Activated T-helper 1 cell treated with anti-CD3 and anti-CD28 coated beads, Interleukin-12 subunit alpha, Interleukin-12 subunit beta, Interleukin-2, Interleukin-4 antibody, amounts not matched to agents 30 ng/mL and 10 ng/mL and 1 ng/mL, durations not matched to agents 14 hours and 24 hours and 36 hours (primary cell): ENCODE measurements around the gene TRIM34. TPM values are rescaled to one million over a fixed set of nuclear protein-coding genes. Genes with fewer than 3 reads are reported as not detected.
A peak's percentile ranks its signal among the peaks of the same experiment; 100 is the strongest.
"Not testable (repeated sequence)": the region's sequence is repeated elsewhere in the genome, so short reads cannot be mapped to it uniquely, and the experiment has no call there.

Experiments
- DNase-seq: peaks from one replicate; pipeline ENCODE4 v3.0.0; 2021; ENCODE audit warnings: low spot score
- H3K27ac Mint-ChIP-seq: one replicate; pipeline ENCODE4 v1.8.0; 2021; ENCODE audit warnings: mild to moderate bottlenecking, mixed read lengths
- H3K27me3 Mint-ChIP-seq: one replicate; pipeline ENCODE4 v1.8.0; 2022; ENCODE audit warnings: mild to moderate bottlenecking, moderate library complexity, mixed read lengths; ENCODE audit not compliant: insufficient read depth
- H3K36me3 Mint-ChIP-seq: one replicate; pipeline ENCODE4 v1.8.0; 2021; ENCODE audit warnings: low read depth, mixed read lengths
- H3K4me1 Mint-ChIP-seq: one replicate; pipeline ENCODE4 v1.8.0; 2021; ENCODE audit warnings: low read depth, mixed read lengths
- H3K4me3 Mint-ChIP-seq: one replicate; pipeline ENCODE4 v1.8.0; 2021; ENCODE audit warnings: mild to moderate bottlenecking, moderate library complexity, mixed read lengths
- H3K9me3 Mint-ChIP-seq: one replicate; pipeline ENCODE4 v1.8.0; 2021; ENCODE audit warnings: mixed read lengths
- intact Hi-C: fragments of 100-400 bp; cut with micrococcal nuclease; formaldehyde crosslinking; loops from one replicate; pipeline ENCODE4 v1.15.1; 2024
- total RNA-seq: library from RNA; stranded (reverse); gene quantifications from 2 replicates; pipeline ENCODE4 v1.2.3, GENCODE V29; 2022

TRIM34 gene
- total RNA-seq, 1 donor from 2014 or later = 4.6 TPM

DNA sequence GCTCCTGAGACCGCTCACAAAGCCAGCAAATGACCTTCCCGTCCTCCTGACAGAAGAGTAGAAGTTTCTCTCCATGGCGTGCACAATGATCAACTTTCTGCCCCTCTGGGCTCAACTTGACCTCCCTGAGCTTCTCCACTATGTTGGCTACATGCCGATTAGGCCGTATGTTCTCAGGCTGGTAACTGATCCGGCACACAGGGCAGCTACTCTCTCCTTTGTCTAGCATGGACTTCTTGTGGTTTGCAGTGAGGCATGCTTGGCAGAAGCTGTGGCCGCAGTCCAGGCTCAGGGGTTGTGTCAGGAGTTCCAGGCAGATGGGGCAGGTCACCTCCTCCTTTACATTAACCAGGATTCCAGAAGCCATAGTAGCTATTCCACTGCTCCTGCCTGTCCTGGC is 55.0 kb downstream of the TRIM34 start:
- peak overlapping the region; percentile 35 for H3K27ac Mint-ChIP-seq
- H3K9me3 Mint-ChIP-seq = no peaks in the 10 kb centered on the region
- H3K4me3 Mint-ChIP-seq = no peak overlapping the region
- H3K36me3 Mint-ChIP-seq = peaks cover 33% of the 10 kb centered on the region
- intact Hi-C loops = loop anchor here (10.0 kb wide), 2 partner anchors 675 to 935 kb away; partner anchors contain the start of genes TAF10 and TPP1
- H3K4me1 Mint-ChIP-seq = peaks cover 44% of the 10 kb centered on the region
- no peak for DNase-seq
- H3K27me3 Mint-ChIP-seq = no peaks in the 10 kb centered on the region

DNA sequence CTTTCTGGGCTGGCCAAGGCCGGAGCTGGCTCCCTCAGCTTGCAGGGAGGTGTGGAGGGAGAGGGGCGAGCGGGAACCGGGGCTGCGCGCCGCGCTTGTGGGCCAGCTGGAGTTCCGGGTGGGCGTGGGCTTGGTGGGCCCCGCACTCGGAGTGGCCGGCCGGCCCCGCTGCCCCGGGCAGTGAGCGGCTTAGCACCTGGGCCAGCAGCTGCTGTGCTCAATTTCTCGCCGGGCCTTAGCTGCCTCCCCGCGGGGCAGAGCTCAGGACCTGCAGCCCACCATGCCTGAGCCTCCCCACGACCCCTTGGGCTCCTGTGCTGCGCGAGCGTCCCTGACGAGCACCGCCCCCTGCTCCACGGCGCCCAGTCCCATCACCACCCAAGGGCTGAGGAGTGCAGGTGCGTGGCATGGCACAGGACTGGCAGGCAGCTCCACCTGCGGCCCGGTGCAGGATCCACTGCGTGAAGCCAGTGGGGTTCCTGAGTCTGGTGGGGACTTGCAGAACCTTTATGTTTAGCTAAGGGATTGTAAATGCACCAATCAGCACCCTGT is 58.2 kb downstream of the TRIM34 start:
- H3K27ac Mint-ChIP-seq, H3K4me3 Mint-ChIP-seq, H3K27me3 Mint-ChIP-seq, H3K9me3 Mint-ChIP-seq, DNase-seq: not testable (repeated sequence)
- H3K36me3 Mint-ChIP-seq = peaks cover 27% of the 10 kb centered on the region
- peaks cover 61% of the 10 kb centered on the region for H3K4me1 Mint-ChIP-seq
- intact Hi-C loops = loop anchor here (10.0 kb wide), 2 partner anchors 672 to 932 kb away; partner anchors contain the start of genes TAF10 and TPP1

DNA sequence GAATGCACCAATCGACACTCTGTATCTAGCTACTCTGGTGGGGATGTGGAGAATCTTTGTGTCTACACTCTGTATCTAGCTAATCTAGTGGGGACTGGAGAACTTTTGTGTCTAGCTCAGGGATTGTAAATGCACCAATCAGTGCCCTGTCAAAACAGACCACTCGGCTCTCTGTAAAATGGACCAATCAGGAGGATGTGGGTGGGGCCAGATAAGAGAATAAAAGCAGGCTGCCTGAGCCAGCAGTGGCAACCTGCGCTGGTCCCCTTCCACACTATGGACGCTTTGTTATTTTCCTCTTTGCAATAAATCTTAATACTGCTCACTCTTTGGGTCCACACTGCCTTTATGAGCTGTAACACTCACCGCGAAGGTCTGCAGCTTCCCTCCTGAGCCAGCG is 58.8 kb downstream of the TRIM34 start:
- H3K27me3 Mint-ChIP-seq, H3K9me3 Mint-ChIP-seq, DNase-seq: not testable (repeated sequence)
- H3K36me3 Mint-ChIP-seq = peaks cover 20% of the 10 kb centered on the region
- peak overlapping the region; percentile 96 for H3K27ac Mint-ChIP-seq
- intact Hi-C loops = loop anchor here (1.0 to 10.0 kb wide), 5 partner anchors 83 to 931 kb away; partner anchors contain the start of genes FHIP1B, OR52N2, TAF10 and TPP1
- H3K4me1 Mint-ChIP-seq = peaks cover 63% of the 10 kb centered on the region
- peak overlapping the region; percentile 89 for H3K4me3 Mint-ChIP-seq

DNA sequence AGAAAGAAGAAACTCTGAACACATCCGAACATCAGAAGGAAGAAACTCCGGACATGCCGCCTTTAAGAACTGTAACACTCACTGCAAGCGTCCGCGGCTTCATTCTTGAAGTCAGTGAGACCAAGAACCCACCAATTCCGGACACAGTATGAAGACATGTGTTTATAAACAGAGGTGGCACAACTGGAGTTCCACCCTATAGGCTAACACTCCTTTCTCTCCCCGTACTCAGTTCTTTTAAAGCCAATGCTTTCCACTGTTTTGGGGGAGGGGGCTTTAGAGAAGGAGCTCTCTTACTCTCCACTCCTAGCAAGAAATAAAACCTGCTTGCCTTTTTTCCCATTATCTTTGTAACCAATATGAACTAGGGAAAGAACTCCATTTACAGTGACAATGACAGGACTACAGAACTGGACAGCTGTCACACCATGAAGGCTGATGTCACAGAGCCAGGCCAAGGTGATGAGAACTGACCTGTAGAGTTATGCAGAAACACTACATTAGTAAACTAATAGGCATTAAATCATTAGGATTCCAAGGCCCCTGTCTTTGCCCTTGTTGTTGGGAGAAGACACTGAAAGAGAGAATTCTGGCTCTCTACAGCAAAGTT is 59.3 kb downstream of the TRIM34 start:
- H3K27me3 Mint-ChIP-seq = no peaks in the 10 kb centered on the region
- peaks cover 58% of the 10 kb centered on the region for H3K4me1 Mint-ChIP-seq
- H3K9me3 Mint-ChIP-seq = no peaks in the 10 kb centered on the region
- peak overlapping the region; percentile 96 for H3K27ac Mint-ChIP-seq
- intact Hi-C loops = loop anchor here (1.0 to 10.0 kb wide), 5 partner anchors 83 to 931 kb away; partner anchors contain the start of genes FHIP1B, OR52N2, TAF10 and TPP1
- peaks cover 15% of the 10 kb centered on the region for H3K36me3 Mint-ChIP-seq
- no peak for DNase-seq
- H3K4me3 Mint-ChIP-seq = peak overlapping the region; percentile 89

DNA sequence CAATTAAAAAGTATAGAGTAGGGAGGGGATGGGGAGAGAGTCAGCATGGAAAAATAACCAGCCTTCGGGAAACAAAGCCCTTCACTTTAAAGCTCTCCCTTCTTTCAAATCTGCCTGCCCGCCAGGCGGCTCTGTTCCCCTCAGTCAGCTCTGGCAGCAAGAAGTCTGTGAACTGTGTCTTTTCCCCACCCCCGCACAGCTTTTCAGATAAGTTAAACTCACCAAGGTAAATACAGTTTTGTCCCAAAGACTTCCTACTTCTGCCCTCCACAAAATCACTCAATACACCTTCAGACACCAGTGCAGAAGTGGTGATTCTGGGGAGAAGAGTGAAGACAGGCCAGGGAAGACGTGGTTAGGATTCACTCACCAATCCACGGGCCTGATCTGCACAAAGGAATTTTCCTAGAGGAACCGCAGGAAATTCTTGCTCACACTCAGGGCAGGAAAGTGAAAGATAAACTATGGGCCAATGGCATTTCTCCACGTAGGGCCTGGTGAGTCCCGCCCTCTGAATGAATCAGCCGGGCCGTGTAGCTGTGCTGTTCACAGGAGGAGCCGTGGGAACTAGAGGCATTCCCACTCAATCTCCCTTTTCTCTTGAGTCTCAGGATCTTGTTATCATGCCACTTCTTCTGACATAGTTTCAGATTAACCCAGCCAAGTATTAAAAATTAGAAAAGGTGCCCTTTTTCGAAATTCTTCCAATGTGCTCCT is 60.0 kb downstream of the TRIM34 start, which contains the start of gene TRIM5:
TRIM5 (minus strand) TSS at position 429 of the 717 bp plus-strand sequence. CDS start 4,897 bp downstream, outside the sequence.
- Mint-ChIP-seq H3K9me3 (no peaks in the 10 kb centered on the region), H3K36me3 (peaks cover 11% of the 10 kb centered on the region), H3K27me3 (no peaks in the 10 kb centered on the region)

DNA sequence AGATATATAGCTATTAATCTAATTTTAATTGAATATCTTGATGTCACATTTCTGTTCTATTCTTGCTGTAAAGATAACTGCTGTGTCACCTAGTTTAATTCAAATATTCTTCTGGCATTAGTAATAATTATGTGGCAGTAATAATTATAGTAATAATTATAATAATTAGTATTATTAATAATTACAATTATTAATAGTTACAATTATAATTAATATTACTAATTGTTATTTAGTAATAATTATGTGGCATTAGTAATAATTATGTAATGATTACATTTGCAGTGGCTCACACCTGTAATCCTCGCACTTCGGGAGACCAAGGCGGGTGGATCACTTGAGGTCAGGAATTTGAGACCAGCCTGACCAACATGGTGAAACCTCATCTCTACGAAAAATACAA is 61.6 kb downstream of the TRIM34 start:
- H3K4me1 Mint-ChIP-seq = peaks cover 45% of the 10 kb centered on the region
- peaks cover 12% of the 10 kb centered on the region for H3K36me3 Mint-ChIP-seq
- intact Hi-C loops = loop anchor here (5.0 to 10.0 kb wide), 5 partner anchors 44 to 928 kb away; partner anchors contain the start of genes ARFIP2, CAVIN3, TAF10 and TIMM10B
- H3K27ac Mint-ChIP-seq = no peak overlapping the region
- DNase-seq = no peak
- no peaks in the 10 kb centered on the region for H3K9me3 Mint-ChIP-seq
- H3K27me3 Mint-ChIP-seq = no peaks in the 10 kb centered on the region
- H3K4me3 Mint-ChIP-seq = no peak overlapping the region

More for the DNA sequence above, 60.0 kb downstream of the TRIM34 start, which contains the start of gene TRIM5:
- peak; percentile 74 for DNase-seq
- intact Hi-C loops = loop anchor here (1.0 to 10.0 kb wide), 9 partner anchors 43 to 930 kb away; partner anchors contain the start of genes ARFIP2, CAVIN3, FHIP1B and OR52N2
- Mint-ChIP-seq H3K27ac (peak within 1 kb of the TSS; percentile 96), H3K4me1 (peaks cover 57% of the 10 kb centered on the region), H3K4me3 (peak within 1 kb of the TSS; percentile 89)

DNA sequence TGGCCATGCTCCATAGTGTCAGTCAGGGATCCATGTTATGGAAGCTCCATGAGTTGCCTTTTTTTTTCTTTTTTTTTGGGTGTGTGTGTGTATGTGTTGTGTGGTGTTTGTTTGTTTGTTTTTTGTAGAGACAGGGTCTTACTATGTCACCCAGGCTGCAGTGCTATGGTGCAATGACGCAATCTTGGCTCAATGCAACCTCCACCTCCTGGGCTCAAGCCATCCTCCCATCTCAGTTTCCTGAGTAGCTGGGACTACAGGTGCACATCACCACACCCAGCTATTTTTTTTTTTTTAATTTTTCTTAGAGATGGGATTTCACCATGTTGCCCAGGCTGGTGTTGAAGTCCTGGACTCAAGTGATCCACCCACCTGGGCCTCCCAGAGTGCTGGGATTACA is 63.7 kb downstream of the TRIM34 start:
- no peak for DNase-seq
- intact Hi-C loops = loop anchor here (5.0 to 10.0 kb wide), 5 partner anchors 46 to 926 kb away; partner anchors contain the start of genes ARFIP2, CAVIN3, TAF10 and TIMM10B
- Mint-ChIP-seq H3K4me1 (peaks cover 54% of the 10 kb centered on the region), H3K9me3 (no peaks in the 10 kb centered on the region), H3K4me3 (no peak overlapping the region), H3K36me3 (peaks cover 16% of the 10 kb centered on the region), H3K27me3 (no peaks in the 10 kb centered on the region), H3K27ac (no peak overlapping the region)

DNA sequence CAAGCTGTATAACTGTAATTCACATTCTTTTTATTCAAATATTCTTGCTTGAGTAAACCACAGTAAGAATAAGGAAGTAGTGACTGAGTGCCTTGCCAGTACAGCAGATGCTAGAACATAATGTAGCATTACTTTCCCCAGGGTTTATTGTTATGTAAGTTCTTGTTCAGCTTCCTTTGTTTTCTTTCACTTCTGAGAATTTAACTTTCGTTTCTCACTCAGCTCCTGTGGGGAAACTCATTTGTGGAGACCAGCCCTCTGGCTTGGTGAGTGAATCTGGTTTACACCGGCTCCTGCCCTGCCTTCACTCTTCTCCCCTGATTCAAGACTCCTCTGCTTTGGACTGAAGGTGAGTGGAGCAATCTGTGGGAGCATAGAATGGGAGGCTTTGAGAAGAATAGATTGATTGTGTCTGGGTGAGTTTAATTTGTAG is 64.8 kb downstream of the TRIM34 start, which contains the start of gene TRIM22:
TRIM22 (plus strand) TSS at position 240 of the 433 bp plus-strand sequence. CDS start 6,443 bp downstream, outside the sequence.
- peak within 1 kb of the TSS; percentile 93 for H3K4me3 Mint-ChIP-seq
- intact Hi-C loops = loop anchor here (1.0 to 10.0 kb wide), 6 partner anchors 47 to 925 kb away; partner anchors contain the start of genes ARFIP2, CAVIN3, TAF10 and TIMM10B
- peaks cover 52% of the 10 kb centered on the region for H3K4me1 Mint-ChIP-seq
- H3K36me3 Mint-ChIP-seq = peaks cover 22% of the 10 kb centered on the region
- H3K9me3 Mint-ChIP-seq = no peaks in the 10 kb centered on the region
- peak within 1 kb of the TSS; percentile 89 for H3K27ac Mint-ChIP-seq
- H3K27me3 Mint-ChIP-seq = no peaks in the 10 kb centered on the region
- DNase-seq = peak; percentile 59

DNA sequence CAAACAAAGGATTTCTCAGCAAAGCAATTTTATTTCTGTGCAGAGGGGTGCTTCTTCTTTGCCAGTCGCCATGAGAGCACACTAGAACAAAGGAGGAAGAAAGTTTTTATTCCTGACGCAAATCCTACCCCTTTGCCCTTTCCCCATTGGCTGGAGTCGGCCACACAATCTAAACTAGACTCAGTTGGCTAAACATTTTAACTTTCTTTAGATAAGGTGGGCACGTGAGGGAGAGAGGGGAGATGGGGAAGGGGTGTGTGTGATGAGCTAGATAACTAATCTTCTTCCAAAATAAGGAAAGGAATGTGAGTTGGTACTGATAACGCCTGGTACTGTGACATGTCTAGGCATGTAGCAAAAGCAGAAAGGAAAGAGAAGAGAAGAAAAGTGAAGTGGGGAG is 65.4 kb downstream of the TRIM34 start:
- no peaks in the 10 kb centered on the region for H3K9me3 Mint-ChIP-seq
- peak overlapping the region; percentile 89 for H3K27ac Mint-ChIP-seq
- intact Hi-C loops = loop anchor here (1.0 to 5.0 kb wide), 3 partner anchors 90 to 1083 kb away; partner anchors contain the start of gene TRIM68
- peaks cover 26% of the 10 kb centered on the region for H3K36me3 Mint-ChIP-seq
- no peaks in the 10 kb centered on the region for H3K27me3 Mint-ChIP-seq
- no peak for DNase-seq
- peaks cover 52% of the 10 kb centered on the region for H3K4me1 Mint-ChIP-seq
- peak overlapping the region; percentile 93 for H3K4me3 Mint-ChIP-seq

DNA sequence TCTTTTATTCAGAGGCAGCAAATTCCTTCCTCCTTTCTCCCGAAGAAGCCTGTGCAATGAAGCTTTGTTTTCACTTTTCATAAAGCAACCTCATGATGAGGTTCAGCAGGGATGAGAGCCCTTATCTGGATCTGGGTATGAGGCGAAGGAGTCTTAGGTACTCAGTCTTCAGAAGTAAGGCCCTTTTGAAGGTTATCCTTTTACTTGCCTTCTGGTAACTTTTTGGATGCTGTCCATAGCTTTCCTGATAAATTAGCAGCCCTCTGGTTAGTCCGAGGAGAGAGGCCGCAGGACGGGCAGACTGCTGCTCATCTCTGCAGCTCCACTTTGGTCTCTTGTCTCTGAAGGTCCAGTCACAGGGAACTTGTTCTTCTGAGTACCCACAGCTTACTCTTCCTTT is 65.9 kb downstream of the TRIM34 start:
- no peak for DNase-seq
- Mint-ChIP-seq H3K4me3 (peak overlapping the region; percentile 93), H3K27ac (peak overlapping the region; percentile 89), H3K9me3 (no peaks in the 10 kb centered on the region), H3K27me3 (no peaks in the 10 kb centered on the region), H3K36me3 (peaks cover 27% of the 10 kb centered on the region), H3K4me1 (peaks cover 54% of the 10 kb centered on the region)
- intact Hi-C loops = loop anchor here (1.0 to 5.0 kb wide), 3 partner anchors 90 to 1083 kb away; partner anchors contain the start of gene TRIM68

DNA sequence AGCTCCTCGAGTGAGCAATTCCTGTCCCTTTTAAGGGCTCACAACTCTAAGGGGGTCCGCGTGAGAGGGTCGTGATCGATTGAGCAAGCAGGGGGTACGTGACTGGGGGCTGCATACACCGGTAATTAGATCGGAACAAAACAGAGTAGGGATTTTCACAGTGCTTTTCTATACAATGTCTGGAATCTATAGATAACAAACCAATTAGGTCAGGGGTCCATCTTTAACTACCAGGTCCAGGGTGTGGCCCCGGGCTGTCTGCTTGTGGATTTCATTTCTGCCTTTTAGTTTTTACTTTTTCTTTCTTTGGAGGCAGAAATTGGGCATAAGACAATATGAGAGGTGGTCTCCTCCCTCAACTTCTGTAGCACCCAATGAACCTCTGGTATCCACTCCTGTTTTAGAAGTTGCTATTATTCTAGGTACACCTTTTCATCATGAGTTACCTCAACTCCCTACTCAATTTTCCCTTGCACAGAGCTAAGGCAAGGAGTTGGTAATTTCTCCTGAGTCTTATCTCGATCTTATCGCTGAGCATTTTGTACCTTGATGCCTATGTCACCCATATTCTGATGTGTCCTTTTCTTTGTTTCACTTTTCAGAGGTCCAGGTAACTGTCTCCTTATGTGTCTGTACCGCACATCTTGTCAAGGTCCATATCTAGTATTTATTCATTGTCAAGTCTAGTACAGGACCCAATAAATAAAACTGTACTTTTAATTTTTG is 66.6 kb downstream of the TRIM34 start:
- not testable (repeated sequence) for DNase-seq, H3K9me3 Mint-ChIP-seq, H3K27me3 Mint-ChIP-seq
- H3K4me3 Mint-ChIP-seq = peak overlapping the region; percentile 93
- H3K4me1 Mint-ChIP-seq = peaks cover 56% of the 10 kb centered on the region
- intact Hi-C loops = loop anchor here (5.0 kb wide), 2 partner anchors 1056 to 1084 kb away; partner anchors contain the start of gene TRIM68
- peak overlapping the region; percentile 89 for H3K27ac Mint-ChIP-seq
- peaks cover 32% of the 10 kb centered on the region for H3K36me3 Mint-ChIP-seq
